Ascending aorta (tissue), 2 donors: ENCODE results near the gene CASP2. TPM values are rescaled to one million over a fixed set of nuclear protein-coding genes. Genes with fewer than 3 reads are reported as not detected.
A peak's percentile ranks its signal among the peaks of the same experiment; 100 is the strongest.

Source experiments
- DNase-seq, 2 donors: peaks; one replicate each; pipeline ENCODE4 v3.0.0-alpha.2; 2019; ENCODE audit warnings: low spot score in 2 of 2
- H3K27ac ChIP-seq, 2 donors: fragments of 200-600 bp; sonication (generic); one replicate each; pipeline ENCODE4 v1.5.1; 2016 to 2017; ENCODE audit warnings: mild to moderate bottlenecking in 1 of 2
- H3K27me3 ChIP-seq: fragments of 200-600 bp; sonication (generic); one replicate; pipeline ENCODE4 v1.5.1; 2017
- H3K36me3 ChIP-seq, 2 donors: fragments of 200-600 bp; sonication (generic); one replicate each; pipeline ENCODE4 v1.5.1; 2016
- H3K4me1 ChIP-seq, 2 donors: fragments of 200-600 bp; sonication (generic); one replicate each; pipeline ENCODE4 v1.5.1; 2016 to 2017; ENCODE audit warnings: mild to moderate bottlenecking in 1 of 2
- H3K4me3 ChIP-seq, 2 donors: fragments of 200-600 bp; sonication (generic); one replicate each; pipeline ENCODE4 v1.5.1; 2016 to 2017; ENCODE audit warnings: mild to moderate bottlenecking in 1 of 2
- H3K9me3 ChIP-seq, 2 donors: fragments of 200-600 bp; sonication (generic); one replicate each; pipeline ENCODE4 v1.5.1; 2016
- CTCF ChIP-seq, 3 experiments: fragments of 200-600 bp in 2 of 3; fragments of 450-650 bp in 1 of 3; sonication (generic) in 2 of 3; IDR thresholded peaks; one replicate each; pipeline ENCODE4 v1.5.1; 2016 to 2019; ENCODE audit warnings: antibody characterized with exemption in 3 of 3, mild to moderate bottlenecking in 1 of 3, moderate library complexity in 1 of 3
- intact Hi-C: fragments of 100-400 bp; cut with DNase I; formaldehyde crosslinking; loops from one replicate; pipeline ENCODE4 v1.15.1; 2023
- total RNA-seq: library from RNA; depleted of rRNA; stranded (reverse); fragments of >200 nt; gene quantifications from one replicate; pipeline ENCODE4 v1.1.0, GENCODE V29; 2016

The CASP2 gene
- total RNA-seq, 1 donor from 2014 or later, result 13.7 TPM

DNA sequence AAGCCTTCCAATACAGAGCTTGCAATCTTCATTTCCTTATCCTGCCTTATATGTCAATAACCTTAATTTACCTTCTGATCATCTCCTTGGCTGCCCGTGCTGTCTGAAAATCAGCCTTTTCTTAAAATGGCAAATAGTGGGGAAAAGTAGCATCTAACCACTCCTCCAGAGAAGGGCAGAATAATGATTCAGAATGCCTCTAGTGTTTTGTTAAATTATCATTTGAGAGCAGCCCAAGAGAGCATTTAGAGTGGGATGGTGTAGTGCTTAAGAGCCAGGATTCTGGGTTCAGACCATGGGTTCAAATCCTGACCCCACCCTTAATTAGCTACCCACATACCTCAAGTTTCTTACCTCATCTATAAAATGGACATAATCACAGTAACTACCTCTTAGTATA, 8.0 kb upstream of the CASP2 start:
- intact Hi-C loops, result no loop called here
- DNase-seq, result no peak
- no peaks in the 10 kb centered on the region for H3K4me1 ChIP-seq
- TF ChIP-seq CTCF (IDR thresholded peaks at IDR 0.05), result no peak
- no peaks in the 10 kb centered on the region for H3K27me3 ChIP-seq
- no peaks in the 10 kb centered on the region for H3K9me3 ChIP-seq
- peak overlapping the region in 1 of 2 donors; percentile 10 for H3K4me3 ChIP-seq
- no peak overlapping the region for H3K27ac ChIP-seq
- no peaks in the 10 kb centered on the region for H3K36me3 ChIP-seq

- no peak for TF ChIP-seq CTCF (IDR thresholded peaks at IDR 0.05)
- no peaks in the 10 kb centered on the region for H3K9me3 ChIP-seq
- DNase-seq, result no peak
Observed at GRCh38 chr7:143280566-143280965, 7.6 kb upstream of the CASP2 start.

DNA sequence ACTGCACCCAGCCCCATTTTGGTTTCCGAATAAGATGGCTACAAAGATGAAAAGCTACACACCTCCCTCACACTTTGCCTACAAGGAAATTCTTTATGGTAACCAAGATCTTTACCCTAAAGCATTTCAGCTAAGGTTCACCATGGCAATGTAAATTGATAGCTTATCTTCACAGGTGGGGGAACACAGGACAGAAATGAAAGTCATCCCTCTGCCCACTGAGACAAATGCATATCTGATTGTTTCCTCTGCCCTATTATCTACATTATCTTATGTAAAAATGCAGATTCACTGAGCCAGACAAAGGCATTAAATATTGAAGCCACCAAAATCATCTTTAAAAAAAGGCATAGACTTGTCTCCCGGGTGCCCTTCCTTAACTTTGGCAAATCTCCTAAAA, 6.6 kb upstream of the CASP2 start:
- no peaks in the 10 kb centered on the region for H3K9me3 ChIP-seq
- intact Hi-C loops, result no loop called here
- TF ChIP-seq CTCF (IDR thresholded peaks at IDR 0.05), result no peak

More at GRCh38 chr7:143280566-143280965, 7.6 kb upstream of the CASP2 start:
- Histone ChIP-seq H3K36me3 (no peaks in the 10 kb centered on the region), H3K27ac (no peak overlapping the region), H3K4me1 (no peaks in the 10 kb centered on the region), H3K27me3 (no peaks in the 10 kb centered on the region), H3K4me3 (no peak overlapping the region)
- intact Hi-C loops, result no loop called here

GRCh38 chr7:143282124-143282523, 6.0 kb upstream of the CASP2 start:
- H3K9me3 ChIP-seq, result no peaks in the 10 kb centered on the region
- H3K4me1 ChIP-seq, result no peaks in the 10 kb centered on the region
- no peaks in the 10 kb centered on the region for H3K36me3 ChIP-seq
- no peak for TF ChIP-seq CTCF (IDR thresholded peaks at IDR 0.05)
- intact Hi-C loops, result no loop called here
- no peak for DNase-seq
- no peak overlapping the region for H3K4me3 ChIP-seq
- no peak overlapping the region for H3K27ac ChIP-seq
- H3K27me3 ChIP-seq, result no peaks in the 10 kb centered on the region

More for the DNA sequence above, 6.6 kb upstream of the CASP2 start:
- no peaks in the 10 kb centered on the region for H3K27me3 ChIP-seq
- H3K4me1 ChIP-seq, result no peaks in the 10 kb centered on the region
- no peak overlapping the region for H3K4me3 ChIP-seq
- no peak overlapping the region for H3K27ac ChIP-seq
- DNase-seq, result no peak
- no peaks in the 10 kb centered on the region for H3K36me3 ChIP-seq

DNA sequence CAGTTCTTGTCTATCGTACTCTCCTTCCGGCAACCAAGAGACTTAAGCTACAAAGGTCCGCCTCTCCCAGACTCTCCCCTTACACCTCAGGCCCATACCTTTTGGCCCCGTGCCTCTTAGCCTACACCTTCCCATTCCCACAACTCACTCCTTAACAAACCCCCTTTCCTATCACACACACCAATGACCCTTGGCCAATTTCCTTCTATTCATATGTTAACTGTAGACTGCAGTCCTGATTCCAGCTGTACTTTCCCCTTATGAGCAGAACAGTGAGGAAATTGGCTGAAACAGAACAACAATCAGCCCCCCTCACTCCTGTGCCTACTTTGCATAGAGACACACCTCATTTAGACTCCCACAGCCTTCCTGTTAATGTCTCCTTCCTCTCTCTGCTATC, 4.8 kb upstream of the CASP2 start:
- H3K4me3 ChIP-seq, result no peak overlapping the region
- H3K4me1 ChIP-seq, result peaks cover 0 to 3% of the 10 kb centered on the region in 2 donors

More for the DNA sequence above, 4.8 kb upstream of the CASP2 start:
- no peak for TF ChIP-seq CTCF (IDR thresholded peaks at IDR 0.05)
- H3K9me3 ChIP-seq, result no peaks in the 10 kb centered on the region
- no peak overlapping the region for H3K27ac ChIP-seq
- intact Hi-C loops, result no loop called here
- no peak for DNase-seq
- H3K36me3 ChIP-seq, result no peaks in the 10 kb centered on the region
- H3K27me3 ChIP-seq, result no peaks in the 10 kb centered on the region
